Measurements from ENCODE around the gene METTL17. TPM values are rescaled to one million over a fixed set of nuclear protein-coding genes. Genes with fewer than 3 reads are reported as not detected.
"Not testable (repeated sequence)": the region's sequence is repeated elsewhere in the genome, so short reads cannot be mapped to it uniquely, and the experiment has no call there.

The METTL17 gene
- total and polyA plus RNA-seq, 12 donors: 28.8 to 79.3 (median 39.1) TPM

DNA sequence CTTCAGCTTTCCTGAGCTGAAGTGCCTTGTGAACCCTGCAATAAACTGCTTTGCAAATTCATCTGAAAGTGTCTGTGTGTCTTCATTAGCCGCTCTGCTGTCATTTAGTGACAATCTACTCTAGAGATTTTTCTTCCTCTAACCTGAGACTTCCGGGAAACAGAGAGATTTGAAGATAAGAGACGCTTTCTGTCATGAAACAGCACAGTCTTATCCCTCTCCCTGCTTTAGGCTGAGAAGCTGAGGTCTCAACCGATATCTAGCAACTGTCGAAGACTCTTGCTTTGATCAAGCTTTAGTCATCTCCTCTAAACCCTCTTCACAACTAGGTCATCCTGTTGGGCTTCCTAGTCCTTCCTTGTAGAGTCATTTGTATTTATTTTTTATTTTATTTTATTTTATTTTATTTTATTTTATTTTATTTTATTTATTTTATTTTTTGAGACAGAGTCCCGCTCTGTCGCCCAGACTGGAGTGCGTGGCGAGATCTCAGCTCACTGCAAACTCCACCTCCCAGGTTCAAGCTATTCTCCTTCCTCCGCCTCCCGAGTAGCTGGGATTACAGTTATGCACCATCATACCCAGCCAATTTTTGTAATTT, 33.3 kb upstream of the METTL17 start:
- 76 to 81% methylated on average over 11 of the region's 11 CpGs for WGBS, 2 donors
- no peak for ATAC-seq
- no peak for DNase-seq
- Histone ChIP-seq H3K36me3 (no peaks in the 10 kb centered on the region), H3K4me3 (no peak overlapping the region), H3K9me3 (no peaks in the 10 kb centered on the region), H3K4me1 (peaks cover 0 to 18% (median 0%) of the 10 kb centered on the region in 9 donors), H3K27me3 (peaks cover 0 to 14% (median 10%) of the 10 kb centered on the region in 7 donors), H3K27ac (no peak overlapping the region)
- TF ChIP-seq, protein P1, sequence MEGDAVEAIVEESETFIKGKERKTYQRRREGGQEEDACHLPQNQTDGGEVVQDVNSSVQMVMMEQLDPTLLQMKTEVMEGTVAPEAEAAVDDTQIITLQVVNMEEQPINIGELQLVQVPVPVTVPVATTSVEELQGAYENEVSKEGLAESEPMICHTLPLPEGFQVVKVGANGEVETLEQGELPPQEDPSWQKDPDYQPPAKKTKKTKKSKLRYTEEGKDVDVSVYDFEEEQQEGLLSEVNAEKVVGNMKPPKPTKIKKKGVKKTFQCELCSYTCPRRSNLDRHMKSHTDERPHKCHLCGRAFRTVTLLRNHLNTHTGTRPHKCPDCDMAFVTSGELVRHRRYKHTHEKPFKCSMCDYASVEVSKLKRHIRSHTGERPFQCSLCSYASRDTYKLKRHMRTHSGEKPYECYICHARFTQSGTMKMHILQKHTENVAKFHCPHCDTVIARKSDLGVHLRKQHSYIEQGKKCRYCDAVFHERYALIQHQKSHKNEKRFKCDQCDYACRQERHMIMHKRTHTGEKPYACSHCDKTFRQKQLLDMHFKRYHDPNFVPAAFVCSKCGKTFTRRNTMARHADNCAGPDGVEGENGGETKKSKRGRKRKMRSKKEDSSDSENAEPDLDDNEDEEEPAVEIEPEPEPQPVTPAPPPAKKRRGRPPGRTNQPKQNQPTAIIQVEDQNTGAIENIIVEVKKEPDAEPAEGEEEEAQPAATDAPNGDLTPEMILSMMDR (IDR thresholded peaks at IDR 0.05): no peak
- intact Hi-C loops (cut with DNase I): no loop called here

DNA sequence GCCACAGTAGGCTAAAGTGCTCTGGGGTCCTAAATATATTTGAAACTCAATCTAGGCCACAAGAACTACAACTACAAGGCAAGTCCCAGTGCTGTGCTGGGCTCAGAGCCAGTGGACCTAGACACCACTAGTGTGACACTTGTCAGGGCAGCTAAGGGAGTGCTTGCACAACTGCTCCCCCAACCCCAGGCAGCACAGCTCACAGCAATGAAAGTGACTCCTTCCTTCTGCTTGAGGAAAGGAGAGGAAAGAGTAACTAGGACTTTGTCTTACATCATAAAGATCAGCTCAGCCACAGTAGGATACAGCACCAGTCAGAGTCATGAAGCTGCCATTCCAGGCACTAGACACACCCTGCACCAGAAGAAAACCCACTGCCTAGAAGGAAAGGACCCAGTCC, 30.8 kb upstream of the METTL17 start:
- DNase-seq; ATAC-seq; H3K36me3 ChIP-seq; H3K4me3 ChIP-seq; H3K27ac ChIP-seq; H3K9me3 ChIP-seq; intact Hi-C loops (cut with DNase I): not testable (repeated sequence)
- H3K27me3 ChIP-seq: peaks cover 0 to 14% (median 10%) of the 10 kb centered on the region in 7 donors
- H3K4me1 ChIP-seq: peaks cover 0 to 19% (median 0%) of the 10 kb centered on the region in 9 donors

DNA sequence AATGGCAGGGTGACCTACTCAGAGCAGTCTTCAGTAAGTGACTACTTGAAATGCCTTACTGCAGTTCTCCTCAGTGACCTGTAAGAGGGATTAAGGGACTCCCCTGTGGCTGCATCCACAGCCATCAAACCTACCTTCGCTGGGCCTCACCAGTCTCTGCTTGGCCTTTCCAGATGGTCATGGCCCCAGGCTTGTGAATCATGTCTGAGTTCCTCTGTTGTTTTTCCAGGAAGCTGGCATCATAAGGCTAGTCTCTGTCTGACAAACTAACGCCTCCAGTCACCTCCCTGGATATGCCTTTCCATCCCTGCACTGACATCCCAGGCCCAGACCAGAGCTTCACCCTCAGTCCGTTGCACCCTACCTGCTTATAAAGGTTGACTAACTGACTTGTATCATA, 20.4 kb upstream of the METTL17 start:
- ATAC-seq (no peak), DNase-seq (no peak)
- WGBS, 2 donors: 91 to 92% methylated on average over 3 of the region's 3 CpGs
- no peak overlapping the region for H3K27ac ChIP-seq
- TF ChIP-seq, protein P1 (IDR thresholded peaks at IDR 0.05): no peak
- no peaks in the 10 kb centered on the region for H3K9me3 ChIP-seq
- H3K36me3 ChIP-seq: no peaks in the 10 kb centered on the region
- H3K27me3 ChIP-seq: peaks cover 0 to 9% (median 3%) of the 10 kb centered on the region in 7 donors
- intact Hi-C loops (cut with DNase I): loop anchor here in 4 of 10 donors (5.0 to 10.0 kb wide), 3 partner anchors 95 to 112 kb away; no protein-coding TSS in a partner anchor
- H3K4me1 ChIP-seq: peaks cover 0 to 18% (median 8%) of the 10 kb centered on the region in 9 donors
- H3K4me3 ChIP-seq: no peak overlapping the region

DNA sequence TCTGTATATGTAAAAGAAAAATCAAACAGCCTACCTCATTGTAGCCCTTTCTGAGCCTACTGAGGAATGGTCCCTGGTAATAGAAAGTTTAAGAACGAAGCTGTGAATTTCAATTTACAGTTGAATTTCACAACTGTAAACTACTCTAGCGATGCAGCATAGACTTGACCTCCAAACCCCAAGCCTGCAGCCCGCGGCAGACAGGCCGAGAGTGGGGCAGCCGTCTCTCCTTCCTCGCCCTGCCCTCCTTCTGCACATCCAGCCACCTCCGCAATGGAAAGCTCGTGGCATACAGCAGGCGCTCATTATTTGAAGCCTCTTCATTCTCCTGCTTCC, 19.2 kb upstream of the METTL17 start:
- ATAC-seq: peak in 7 of 8 donors; percentile 4 to 28 (median 15)

More for the DNA sequence above, 19.2 kb upstream of the METTL17 start:
- intact Hi-C loops (cut with DNase I): loop anchor here in 8 of 10 donors (2.0 to 10.0 kb wide), 7 partner anchors 98 to 276 kb away; no protein-coding TSS in a partner anchor
- no peaks in the 10 kb centered on the region for H3K9me3 ChIP-seq
- H3K4me1 ChIP-seq: peaks cover 0 to 18% (median 8%) of the 10 kb centered on the region in 9 donors
- H3K36me3 ChIP-seq: no peaks in the 10 kb centered on the region
- TF ChIP-seq, protein P1 (IDR thresholded peaks at IDR 0.05): no peak
- H3K4me3 ChIP-seq: peak overlapping the region in 9 of 10 donors; percentile 39 to 79 (median 69)
- 18 to 19% methylated on average over 10 of the region's 10 CpGs for WGBS, 2 donors
- no peak for DNase-seq
- H3K27ac ChIP-seq: peak overlapping the region in 7 of 10 donors; percentile 41 to 87 (median 69)
- peaks cover 0 to 7% (median under 1%) of the 10 kb centered on the region in 7 donors for H3K27me3 ChIP-seq
